Activated naive CD4-positive, alpha-beta T cell treated with anti-CD3 and anti-CD28 coated beads for 36 hours (primary cell): Measurements from ENCODE around the gene STX7. TPM values are rescaled to one million over a fixed set of nuclear protein-coding genes. Genes with fewer than 3 reads are reported as not detected.

Experiments
- CTCF ChIA-PET: fragments of 350-600 bp; sonication (Branson Sonifier 250); formaldehyde crosslinking; loops from one replicate; lab custom pipeline; 2021; ENCODE audit warnings: antibody characterized with exemption; lab: Charles Lee
- DNase-seq: peaks from one replicate; pipeline ENCODE4 v3.0.0-alpha.2; 2020
- H3K27ac Mint-ChIP-seq: one replicate; pipeline ENCODE4 v1.8.0; 2021; ENCODE audit warnings: mild to moderate bottlenecking, mixed read lengths
- H3K27me3 Mint-ChIP-seq: one replicate; pipeline ENCODE4 v1.8.0; 2021; ENCODE audit warnings: low read depth, mixed read lengths
- H3K36me3 Mint-ChIP-seq: one replicate; pipeline ENCODE4 v1.8.0; 2021; ENCODE audit warnings: low read depth, mixed read lengths
- H3K4me1 Mint-ChIP-seq: one replicate; pipeline ENCODE4 v1.8.0; 2021; ENCODE audit warnings: low read depth, mixed read lengths
- H3K4me3 Mint-ChIP-seq: one replicate; pipeline ENCODE4 v1.8.0; 2021; ENCODE audit warnings: mild to moderate bottlenecking, moderate library complexity, mixed read lengths
- H3K9me3 Mint-ChIP-seq: one replicate; pipeline ENCODE4 v1.8.0; 2021; ENCODE audit warnings: mixed read lengths
- intact Hi-C: fragments of 100-400 bp; cut with micrococcal nuclease; formaldehyde crosslinking; loops from one replicate; pipeline ENCODE4 v1.15.1; 2023
- total RNA-seq, 2 experiments: library from RNA; stranded (reverse); gene quantifications; one replicate each; pipeline ENCODE4 v1.2.3, GENCODE V29; 2021

Gene STX7
- total RNA-seq, 2 experiments from 2014 or later = 11.3 to 11.7 TPM

GRCh38 chr6:132465530-132466485, 47.1 kb downstream of the STX7 start:
- Mint-ChIP-seq H3K27me3 (no peaks in the 10 kb centered on the region), H3K9me3 (no peaks in the 10 kb centered on the region), H3K36me3 (peaks cover 20% of the 10 kb centered on the region), H3K4me3 (no peak overlapping the region), H3K4me1 (no peaks in the 10 kb centered on the region), H3K27ac (no peak overlapping the region)
- intact Hi-C loops = no loop called here
- no peak for DNase-seq
- CTCF ChIA-PET = interaction anchor here (1.3 to 1.8 kb wide), 2 partner anchors 19 to 186 kb away, joined by 3 to 10 read pairs; no protein-coding TSS in a partner anchor

- Mint-ChIP-seq H3K36me3 (peaks cover 18% of the 10 kb centered on the region), H3K4me3 (no peak overlapping the region), H3K4me1 (no peaks in the 10 kb centered on the region), H3K9me3 (no peaks in the 10 kb centered on the region), H3K27me3 (no peaks in the 10 kb centered on the region), H3K27ac (no peak overlapping the region)
- CTCF ChIA-PET = interaction anchor here (0.6 to 1.8 kb wide), 3 partner anchors 20 to 185 kb away, joined by 3 to 10 read pairs (median 4); no protein-coding TSS in a partner anchor
- intact Hi-C loops = no loop called here
- no peak for DNase-seq
Observed at GRCh38 chr6:132464538-132465256, 48.2 kb downstream of the STX7 start.

GRCh38 chr6:132461958-132462357, 51.0 kb downstream of the STX7 start:
- H3K4me3 Mint-ChIP-seq = no peak overlapping the region
- H3K4me1 Mint-ChIP-seq = peaks cover under 1% of the 10 kb centered on the region
- CTCF ChIA-PET = interaction anchor here (0.6 to 1.1 kb wide), 3 partner anchors 182 to 1116 kb away, joined by 3 to 5 read pairs (median 3); no protein-coding TSS in a partner anchor
- H3K9me3 Mint-ChIP-seq = no peaks in the 10 kb centered on the region
- H3K36me3 Mint-ChIP-seq = peaks cover 23% of the 10 kb centered on the region
- H3K27me3 Mint-ChIP-seq = no peaks in the 10 kb centered on the region
- no peak for DNase-seq
- intact Hi-C loops = no loop called here
- H3K27ac Mint-ChIP-seq = no peak overlapping the region

- CTCF ChIA-PET = interaction anchor here (1.2 kb wide), 1 partner anchor 180 kb away, joined by 3 read pairs; no protein-coding TSS in a partner anchor
- H3K9me3 Mint-ChIP-seq = no peaks in the 10 kb centered on the region
- H3K4me3 Mint-ChIP-seq = no peak overlapping the region
- H3K36me3 Mint-ChIP-seq = peaks cover 25% of the 10 kb centered on the region
- no peak overlapping the region for H3K27ac Mint-ChIP-seq
- H3K4me1 Mint-ChIP-seq = peaks cover 2% of the 10 kb centered on the region
- intact Hi-C loops = no loop called here
- H3K27me3 Mint-ChIP-seq = no peaks in the 10 kb centered on the region
- no peak for DNase-seq
Observed at GRCh38 chr6:132459605-132459952, 53.3 kb downstream of the STX7 start.

GRCh38 chr6:132458887-132459604, 53.9 kb downstream of the STX7 start:
- CTCF ChIA-PET = interaction anchor here (1.2 kb wide), 1 partner anchor 179 kb away, joined by 3 read pairs; no protein-coding TSS in a partner anchor
- H3K36me3 Mint-ChIP-seq = peaks cover 21% of the 10 kb centered on the region
- H3K4me3 Mint-ChIP-seq = no peak overlapping the region
- H3K4me1 Mint-ChIP-seq = peaks cover 2% of the 10 kb centered on the region
- intact Hi-C loops = no loop called here
- H3K27ac Mint-ChIP-seq = no peak overlapping the region
- DNase-seq = no peak
- no peaks in the 10 kb centered on the region for H3K9me3 Mint-ChIP-seq
- no peaks in the 10 kb centered on the region for H3K27me3 Mint-ChIP-seq

GRCh38 chr6:132456700-132457143, 56.2 kb downstream of the STX7 start:
- no peak overlapping the region for H3K27ac Mint-ChIP-seq
- intact Hi-C loops = no loop called here
- peaks cover 16% of the 10 kb centered on the region for H3K36me3 Mint-ChIP-seq
- CTCF ChIA-PET = interaction anchor here (0.7 kb wide), 2 partner anchors 177 to 236 kb away, joined by 3 to 4 read pairs; no protein-coding TSS in a partner anchor
- H3K9me3 Mint-ChIP-seq = no peaks in the 10 kb centered on the region
- H3K27me3 Mint-ChIP-seq = no peaks in the 10 kb centered on the region
- no peak overlapping the region for H3K4me3 Mint-ChIP-seq
- H3K4me1 Mint-ChIP-seq = peaks cover 2% of the 10 kb centered on the region
- no peak for DNase-seq

- peaks cover 13% of the 10 kb centered on the region for H3K36me3 Mint-ChIP-seq
- no peak overlapping the region for H3K27ac Mint-ChIP-seq
- CTCF ChIA-PET = interaction anchor here (0.6 to 1.5 kb wide), 2 partner anchors 54 to 167 kb away, joined by 3 read pairs; no protein-coding TSS in a partner anchor
- no peak overlapping the region for H3K4me3 Mint-ChIP-seq
- no peaks in the 10 kb centered on the region for H3K27me3 Mint-ChIP-seq
- intact Hi-C loops = no loop called here
- H3K4me1 Mint-ChIP-seq = no peaks in the 10 kb centered on the region
- H3K9me3 Mint-ChIP-seq = peaks cover 15% of the 10 kb centered on the region
- DNase-seq = no peak
Observed at GRCh38 chr6:132446855-132447241, 66.1 kb downstream of the STX7 start.

- no peak for DNase-seq
- H3K4me1 Mint-ChIP-seq = no peaks in the 10 kb centered on the region
- no peaks in the 10 kb centered on the region for H3K27me3 Mint-ChIP-seq
- H3K4me3 Mint-ChIP-seq = no peak overlapping the region
- H3K9me3 Mint-ChIP-seq = peaks cover 20% of the 10 kb centered on the region
- intact Hi-C loops = no loop called here
- CTCF ChIA-PET = interaction anchor here (0.6 to 1.5 kb wide), 2 partner anchors 54 to 166 kb away, joined by 3 read pairs; no protein-coding TSS in a partner anchor
- H3K27ac Mint-ChIP-seq = no peak overlapping the region
- peaks cover 9% of the 10 kb centered on the region for H3K36me3 Mint-ChIP-seq
Observed at GRCh38 chr6:132446141-132446854, 66.6 kb downstream of the STX7 start.

GRCh38 chr6:132445201-132445951, 67.5 kb downstream of the STX7 start:
- no peak overlapping the region for H3K27ac Mint-ChIP-seq
- no peaks in the 10 kb centered on the region for H3K4me1 Mint-ChIP-seq
- H3K36me3 Mint-ChIP-seq = peaks cover 1% of the 10 kb centered on the region
- no peak overlapping the region for H3K4me3 Mint-ChIP-seq
- DNase-seq = no peak
- H3K9me3 Mint-ChIP-seq = peaks cover 23% of the 10 kb centered on the region
- intact Hi-C loops = no loop called here
- no peaks in the 10 kb centered on the region for H3K27me3 Mint-ChIP-seq
- CTCF ChIA-PET = no interaction called here

- Mint-ChIP-seq H3K4me3 (no peak overlapping the region), H3K27me3 (no peaks in the 10 kb centered on the region), H3K36me3 (no peaks in the 10 kb centered on the region), H3K9me3 (peaks cover 27% of the 10 kb centered on the region), H3K4me1 (no peaks in the 10 kb centered on the region), H3K27ac (no peak overlapping the region)
- intact Hi-C loops = no loop called here
- no peak for DNase-seq
- CTCF ChIA-PET = no interaction called here
Observed at GRCh38 chr6:132443206-132443605, 69.7 kb downstream of the STX7 start.

GRCh38 chr6:132430110-132430509, 82.8 kb downstream of the STX7 start:
- H3K4me3 Mint-ChIP-seq = no peak overlapping the region
- H3K9me3 Mint-ChIP-seq = no peaks in the 10 kb centered on the region
- intact Hi-C loops = no loop called here
- no peak for DNase-seq
- CTCF ChIA-PET = interaction anchor here (1.0 kb wide), 1 partner anchor 150 kb away, joined by 3 read pairs; no protein-coding TSS in a partner anchor
- peaks cover 35% of the 10 kb centered on the region for H3K27me3 Mint-ChIP-seq
- no peaks in the 10 kb centered on the region for H3K4me1 Mint-ChIP-seq
- H3K27ac Mint-ChIP-seq = no peak overlapping the region
- no peaks in the 10 kb centered on the region for H3K36me3 Mint-ChIP-seq
